Hindlimb muscle (tissue), 1 donor: ENCODE results near the gene CNOT4. TPM values are rescaled to one million over a fixed set of nuclear protein-coding genes. Genes with fewer than 3 reads are reported as not detected.

Experiments
- DNase-seq: peaks from one replicate; pipeline ENCODE4 v3.0.0-alpha.2; 2013
- polyA plus RNA-seq: library from polyadenylated mRNA; unstranded; fragments of 120-200 nt; gene quantifications from one replicate; pipeline ENCODE4 v1.2.1, GENCODE V29; 2013; ENCODE audit not compliant: insufficient read length

Gene CNOT4
- polyA plus RNA-seq, 1 donor = 25.2 TPM

GRCh38 chr7:135391514-135391913 is 118.4 kb downstream of the CNOT4 start:
- DNase-seq = no peak

- no peak for DNase-seq
Observed at GRCh38 chr7:135390829-135391228, 119.1 kb downstream of the CNOT4 start.

- DNase-seq = no peak
Observed at GRCh38 chr7:135389971-135390370, 119.9 kb downstream of the CNOT4 start.

GRCh38 chr7:135388616-135389015 is 121.3 kb downstream of the CNOT4 start:
- no peak for DNase-seq

- DNase-seq = no peak
Observed at GRCh38 chr7:135386776-135387175, 123.1 kb downstream of the CNOT4 start.

- no peak for DNase-seq
Observed at GRCh38 chr7:135386181-135386580, 123.7 kb downstream of the CNOT4 start.

GRCh38 chr7:135385209-135385608 is 124.7 kb downstream of the CNOT4 start:
- no peak for DNase-seq

- no peak for DNase-seq
Observed at GRCh38 chr7:135383525-135384175, 126.3 kb downstream of the CNOT4 start.

- no peak for DNase-seq
Observed at GRCh38 chr7:135382173-135382572, 127.7 kb downstream of the CNOT4 start.

- DNase-seq = no peak
Observed at GRCh38 chr7:135381369-135381768, 128.5 kb downstream of the CNOT4 start.

GRCh38 chr7:135380351-135380750 is 129.6 kb downstream of the CNOT4 start:
- DNase-seq = no peak

GRCh38 chr7:135377171-135377570 is 132.7 kb downstream of the CNOT4 start:
- no peak for DNase-seq

GRCh38 chr7:135375908-135376699 is 133.8 kb downstream of the CNOT4 start:
- DNase-seq = no peak

- no peak for DNase-seq
Observed at GRCh38 chr7:135374736-135375135, 135.2 kb downstream of the CNOT4 start.

- DNase-seq = no peak
Observed at GRCh38 chr7:135372222-135372621, 137.7 kb downstream of the CNOT4 start.

- no peak for DNase-seq
Observed at GRCh38 chr7:135370656-135371055, 139.2 kb downstream of the CNOT4 start.

GRCh38 chr7:135369405-135369804 is 140.5 kb downstream of the CNOT4 start:
- DNase-seq = no peak

GRCh38 chr7:135368416-135369186 is 141.3 kb downstream of the CNOT4 start:
- DNase-seq = no peak

GRCh38 chr7:135366843-135367508 is 142.9 kb downstream of the CNOT4 start:
- DNase-seq = no peak

GRCh38 chr7:135365721-135366120 is 144.2 kb downstream of the CNOT4 start:
- DNase-seq = no peak

- no peak for DNase-seq
Observed at GRCh38 chr7:135364206-135364605, 145.7 kb downstream of the CNOT4 start.

GRCh38 chr7:135362871-135363270 is 147.0 kb downstream of the CNOT4 start:
- DNase-seq = no peak

- no peak for DNase-seq
Observed at GRCh38 chr7:135361788-135362187, 148.1 kb downstream of the CNOT4 start.
